HL-60/S4 treated with phorbol 12-myristate 13-acetate at 8.2 ng/mL for 4 days and 3 days (cell line): ENCODE results near the gene MICA.
"Not testable (repeated sequence)": the region's sequence is repeated elsewhere in the genome, so short reads cannot be mapped to it uniquely, and the experiment has no call there.

ENCODE experiments used
- in situ Hi-C: fragments of 300-500 bp; cut with MboI; formaldehyde crosslinking; loops from 2 replicates; pipeline ENCODE4 v1.15.0; 2022; ENCODE audit warnings: low sequenced_read_pairs

MICA gene

DNA sequence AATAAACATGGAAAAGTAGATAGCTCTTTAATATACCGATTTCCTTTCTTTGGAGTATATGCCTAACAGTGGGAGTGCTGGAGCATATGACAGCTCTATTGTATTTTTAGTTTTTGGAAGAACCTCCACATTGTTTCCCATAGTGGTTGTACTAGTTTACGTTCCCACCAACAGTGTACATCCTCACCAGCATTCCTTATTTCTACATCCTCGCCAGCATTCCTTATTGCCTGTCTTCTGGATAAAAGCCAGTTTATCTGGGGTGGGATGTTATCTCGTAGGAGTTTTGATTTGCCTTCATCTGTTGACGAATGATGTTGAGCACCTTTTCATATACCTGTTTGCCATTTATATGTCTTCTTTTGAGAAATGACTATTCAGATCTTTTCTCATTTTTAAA is 2.6 kb downstream of the MICA start:
- in situ Hi-C loops = no loop called here

DNA sequence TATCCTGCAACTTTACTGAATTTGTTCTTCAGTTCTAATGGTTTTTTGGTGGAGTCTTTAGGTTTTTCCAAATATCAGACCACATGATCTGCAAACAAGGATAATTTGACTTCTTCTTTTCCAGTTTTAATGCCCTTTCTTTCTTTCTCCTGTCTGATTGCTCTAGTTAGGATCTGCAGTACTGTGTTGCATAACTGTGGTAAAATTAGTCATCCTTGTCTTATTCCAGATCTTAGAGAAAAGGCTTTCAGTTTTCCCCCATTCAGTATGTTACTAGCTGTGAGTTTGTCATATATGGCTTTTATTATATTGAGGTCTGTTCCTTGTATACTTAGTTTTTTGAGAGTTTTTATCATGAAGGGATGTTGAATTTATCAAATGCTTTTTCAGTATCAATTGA is 4.3 kb downstream of the MICA start:
- in situ Hi-C loops = no loop called here

DNA sequence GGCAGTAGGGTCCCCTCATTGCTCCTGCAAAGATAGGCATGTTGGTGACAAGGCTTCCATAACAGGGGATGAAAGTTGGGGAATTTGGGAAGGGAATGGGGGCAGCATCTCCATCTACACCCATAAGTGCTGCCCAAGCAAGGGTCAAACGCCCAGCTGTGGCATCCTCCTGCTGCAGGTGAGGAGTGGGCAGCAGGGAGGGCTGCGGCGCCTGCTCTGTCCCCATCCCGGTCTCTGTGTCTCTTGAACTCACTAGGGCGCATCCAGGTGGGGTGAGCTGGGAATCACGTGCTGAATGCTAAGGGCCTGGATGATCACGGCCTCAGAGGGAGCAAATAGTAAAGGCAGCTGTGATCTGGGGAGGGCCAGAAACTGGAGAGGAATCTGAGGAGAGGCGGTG is 9.1 kb downstream of the MICA start:
- in situ Hi-C loops = no loop called here

DNA sequence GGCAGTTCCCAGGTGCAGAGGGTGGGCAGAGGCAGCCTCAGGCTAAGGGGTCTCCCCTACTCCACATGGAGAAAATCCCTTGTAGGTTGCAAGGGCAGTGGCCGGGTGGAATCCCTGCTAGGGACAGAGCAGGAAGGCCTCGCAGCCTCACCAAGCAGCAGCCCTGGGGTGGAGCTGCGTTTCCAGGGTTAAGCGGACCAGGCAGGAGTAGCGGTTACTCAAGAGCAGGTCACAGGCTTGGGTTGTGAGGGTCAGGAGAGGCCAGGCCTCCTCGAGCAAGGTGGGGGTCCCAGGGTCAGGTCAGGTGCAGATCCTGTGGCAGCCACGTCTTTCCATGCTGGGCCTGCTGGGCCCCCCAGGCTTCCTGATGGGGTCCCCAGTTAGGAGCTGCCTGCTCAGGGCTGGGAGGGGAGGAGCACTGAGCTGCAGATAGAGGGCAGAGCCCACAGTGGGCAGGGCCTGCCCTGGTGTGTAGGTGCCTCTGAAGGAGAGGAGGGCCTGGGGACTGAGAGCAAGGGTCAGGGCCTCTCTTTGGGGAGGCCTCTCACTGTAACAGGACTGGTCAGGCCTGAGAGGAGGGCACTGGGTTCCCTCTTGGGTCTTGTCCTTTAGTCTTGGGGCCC is 10.9 kb downstream of the MICA start:
- in situ Hi-C loops = not testable (repeated sequence)

DNA sequence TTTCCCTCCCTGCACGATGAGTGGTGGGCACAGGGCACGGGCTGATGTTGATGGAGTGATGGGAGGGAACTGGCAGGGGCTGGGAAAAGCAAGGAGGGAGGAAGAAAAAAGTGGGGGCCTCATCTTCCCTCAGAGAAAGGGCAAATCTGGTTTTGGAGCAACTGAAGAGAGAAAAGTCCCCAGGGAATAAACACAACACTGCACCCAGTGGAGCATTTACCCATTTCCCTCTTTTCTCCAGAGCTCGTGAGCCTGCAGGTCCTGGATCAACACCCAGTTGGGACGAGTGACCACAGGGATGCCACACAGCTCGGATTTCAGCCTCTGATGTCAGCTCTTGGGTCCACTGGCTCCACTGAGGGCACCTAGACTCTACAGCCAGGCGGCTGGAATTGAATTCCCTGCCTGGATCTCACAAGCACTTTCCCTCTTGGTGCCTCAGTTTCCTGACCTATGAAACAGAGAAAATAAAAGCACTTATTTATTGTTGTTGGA is 11.4 kb downstream of the MICA start:
- in situ Hi-C loops = no loop called here

DNA sequence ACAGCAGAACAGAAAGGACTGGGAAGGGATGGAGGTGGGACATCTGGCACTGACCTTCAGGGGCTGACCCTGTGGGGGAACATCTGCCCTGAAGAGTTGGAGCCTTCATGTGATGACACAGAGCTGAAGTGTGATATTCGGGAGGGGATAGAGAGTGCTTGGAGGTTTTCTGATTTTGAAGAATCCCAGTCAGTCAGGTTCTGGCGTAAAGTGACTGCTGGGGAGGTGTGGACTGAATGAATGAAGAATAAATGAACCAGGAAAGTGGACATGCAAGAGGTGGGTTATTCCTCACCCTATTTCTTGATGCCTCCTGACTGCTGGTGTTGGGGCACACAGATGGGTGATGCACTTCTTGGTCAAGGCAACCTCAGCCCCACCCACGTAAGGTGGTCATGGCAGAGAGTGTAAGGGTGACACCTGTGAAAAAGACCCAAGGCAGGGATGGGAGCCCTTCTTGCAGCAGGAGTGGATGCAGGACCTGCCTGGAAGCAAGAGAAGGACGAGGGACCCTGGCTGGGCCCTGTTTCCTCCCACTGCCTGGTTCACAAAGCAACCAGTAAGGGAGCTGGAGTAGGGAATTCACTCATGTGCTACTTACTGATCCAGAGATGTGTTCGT is 13.1 kb downstream of the MICA start:
- in situ Hi-C loops = no loop called here

DNA sequence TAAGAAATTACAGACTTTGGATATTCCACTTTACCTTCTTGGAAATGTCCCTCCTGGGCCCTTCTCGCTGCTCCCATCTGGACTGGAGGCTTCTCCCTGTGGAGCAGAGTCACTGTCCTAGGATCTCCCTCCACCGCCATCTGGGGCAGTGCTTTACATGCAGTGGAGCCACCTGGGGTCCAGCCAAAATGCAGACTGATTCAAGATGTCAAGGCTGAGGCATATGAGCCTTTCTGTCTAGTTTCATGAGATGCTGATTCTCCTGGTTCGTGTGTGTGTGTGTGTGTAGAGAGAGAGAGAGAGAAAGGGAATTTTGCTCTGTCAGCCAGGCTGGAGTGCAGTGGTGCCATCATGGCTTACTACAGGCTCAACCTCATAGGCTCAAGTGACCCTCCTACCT is 14.9 kb downstream of the MICA start:
- in situ Hi-C loops = no loop called here

DNA sequence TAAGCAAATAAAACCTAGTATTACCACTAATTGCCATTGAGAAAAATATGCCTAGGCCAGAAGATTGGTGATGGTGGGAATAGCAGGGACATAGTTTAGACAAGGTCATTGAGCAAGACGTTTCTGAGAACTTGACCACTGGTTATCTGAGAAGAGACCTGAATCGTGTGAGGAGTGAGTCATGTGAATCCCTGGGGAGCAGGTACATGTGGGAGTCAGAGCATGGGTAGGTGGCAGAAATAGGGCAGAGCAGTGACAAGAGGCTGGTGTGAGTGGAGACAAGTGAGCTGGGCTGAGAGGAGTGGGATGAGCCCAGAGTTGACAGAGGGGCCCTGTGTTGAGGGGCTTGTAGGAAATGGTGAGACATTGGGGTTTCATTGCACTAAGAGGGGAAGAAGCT is 16.4 kb downstream of the MICA start:
- in situ Hi-C loops = no loop called here

DNA sequence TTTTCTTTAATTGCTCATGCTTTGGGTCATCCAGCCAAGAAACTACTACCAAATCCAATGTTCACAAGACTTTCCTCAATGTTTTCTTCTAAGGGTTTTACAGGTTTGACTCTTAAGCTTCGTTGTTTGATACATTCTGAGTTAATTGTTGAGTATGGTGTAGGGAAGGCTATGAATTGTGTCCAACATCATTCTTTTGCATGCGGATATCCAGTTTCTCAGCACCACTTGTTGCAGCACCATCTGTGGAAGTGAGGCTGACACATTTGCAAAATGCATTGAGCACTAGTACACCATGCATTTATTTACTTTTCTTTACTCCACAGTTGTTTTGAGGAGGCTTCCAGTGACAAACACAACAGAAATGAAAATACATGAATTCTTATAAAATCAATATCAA is 17.2 kb downstream of the MICA start:
- in situ Hi-C loops = no loop called here

DNA sequence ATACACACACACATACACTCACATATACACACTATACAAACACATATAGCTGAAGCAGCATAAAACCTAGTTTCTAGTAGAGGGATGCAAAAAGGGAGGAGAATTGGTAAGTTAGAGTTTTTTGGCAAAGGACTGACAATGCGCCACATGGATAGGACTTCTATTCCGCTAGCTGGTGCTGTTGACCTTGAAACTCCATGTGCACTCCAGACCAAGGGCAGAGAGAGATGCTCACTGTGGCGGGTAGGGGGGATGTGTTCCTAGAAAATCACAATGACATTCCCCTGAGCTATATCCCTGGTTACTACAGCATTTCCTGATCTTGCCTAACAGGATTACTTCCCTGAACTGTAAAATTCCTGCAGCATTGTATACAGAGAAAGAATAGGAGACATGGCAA is 19.2 kb downstream of the MICA start:
- in situ Hi-C loops = no loop called here

DNA sequence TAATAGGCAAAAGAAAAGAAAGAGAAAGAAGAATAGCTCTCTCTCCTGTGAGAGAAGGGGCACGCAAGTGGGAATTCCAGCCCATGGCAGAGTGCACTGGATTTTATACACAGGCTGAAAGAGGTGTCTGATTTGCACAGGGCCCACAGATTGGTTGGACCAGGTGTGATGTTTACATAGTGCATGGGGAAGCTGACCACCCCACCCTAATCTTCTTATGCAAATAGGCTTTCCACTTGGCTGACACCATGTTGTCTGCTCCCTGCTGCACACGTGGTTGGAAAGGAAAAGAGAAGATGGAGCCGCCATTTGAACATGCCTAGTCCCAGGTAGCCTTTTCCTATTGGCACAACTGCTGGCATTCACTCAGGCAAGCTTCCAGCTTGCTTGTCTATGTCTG is 20.2 kb downstream of the MICA start:
- in situ Hi-C loops = no loop called here

DNA sequence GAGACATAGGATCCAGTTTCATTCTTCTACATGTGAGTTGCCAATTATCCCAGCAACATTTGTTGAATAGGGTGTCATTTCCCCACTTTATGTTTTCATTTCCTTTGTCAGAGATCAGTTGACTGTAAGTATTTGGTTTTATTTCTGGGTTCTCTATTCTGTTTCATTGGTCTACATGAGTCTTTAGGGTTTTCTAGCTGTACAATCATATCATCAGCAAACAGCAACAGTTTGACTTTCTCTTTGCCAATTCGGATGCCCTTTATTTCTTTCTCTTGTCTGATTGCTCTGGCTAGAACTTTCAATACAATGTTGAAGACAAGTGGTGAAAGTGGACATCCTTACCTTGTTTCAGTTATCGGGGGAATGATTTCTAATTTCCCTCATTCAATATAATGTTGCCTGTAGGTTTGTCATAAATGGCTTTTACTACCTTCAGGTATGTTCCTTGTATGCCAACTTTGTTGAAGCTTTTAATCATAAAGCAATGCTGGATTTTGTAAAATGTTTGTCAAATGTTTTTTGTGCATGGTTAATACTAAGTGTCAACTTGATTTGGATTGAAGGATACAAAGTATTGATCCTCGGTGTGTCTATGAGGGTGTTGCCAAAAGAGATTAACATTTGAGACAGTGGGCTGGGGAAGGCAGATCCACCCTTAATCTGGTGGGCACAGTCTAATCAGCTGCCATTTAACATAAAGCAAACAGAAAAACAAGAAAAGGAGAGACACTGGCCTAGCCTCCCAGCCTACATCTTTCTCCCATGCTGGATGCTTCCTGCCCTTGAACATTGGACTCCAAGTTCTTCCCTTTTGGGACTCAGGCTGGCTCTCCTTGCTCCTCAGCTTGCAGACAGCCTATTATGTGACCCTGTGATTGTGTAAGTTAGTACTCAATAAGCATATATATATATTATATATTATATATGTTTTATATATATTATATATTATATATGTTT is 23.3 kb downstream of the MICA start:
- in situ Hi-C loops = no loop called here

DNA sequence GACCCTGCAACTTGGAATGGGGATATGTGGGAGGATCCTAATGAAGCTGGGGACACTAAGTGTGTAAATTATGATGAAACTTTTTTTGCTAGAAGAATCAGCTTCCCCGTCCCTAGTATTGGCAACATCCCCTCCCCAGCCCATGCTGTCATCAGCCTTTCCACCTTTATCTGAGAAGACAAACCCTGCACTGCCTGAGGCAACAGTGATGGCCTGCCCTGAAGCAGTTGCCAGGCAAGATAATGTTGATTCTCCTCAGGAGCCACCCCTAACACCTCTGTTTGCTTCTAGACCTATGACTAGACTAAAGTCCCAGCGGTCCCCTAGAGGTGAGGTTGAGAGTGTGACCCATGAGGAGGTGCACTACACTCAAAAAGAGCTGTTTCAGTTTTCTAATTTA is 27.1 kb downstream of the MICA start:
- in situ Hi-C loops = no loop called here

DNA sequence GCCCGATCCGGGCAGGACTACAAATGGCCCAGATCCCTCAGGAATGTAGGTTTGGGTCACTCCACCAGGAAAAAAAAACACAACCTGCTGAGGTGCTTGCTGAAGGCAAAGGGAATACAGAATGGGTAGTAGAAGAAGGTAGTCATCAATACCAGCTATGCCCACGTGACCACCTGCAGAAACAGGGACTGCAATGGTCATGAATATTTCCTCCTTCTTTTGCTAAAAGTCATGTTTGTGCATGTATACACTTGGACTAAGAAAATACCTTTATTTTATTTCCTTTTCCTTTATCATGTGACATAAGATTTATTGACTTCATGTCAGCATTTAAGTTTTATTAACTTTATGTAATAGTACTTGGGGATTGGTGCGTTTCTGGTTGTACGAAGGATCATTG is 31.7 kb downstream of the MICA start:
- in situ Hi-C loops = not testable (repeated sequence)

DNA sequence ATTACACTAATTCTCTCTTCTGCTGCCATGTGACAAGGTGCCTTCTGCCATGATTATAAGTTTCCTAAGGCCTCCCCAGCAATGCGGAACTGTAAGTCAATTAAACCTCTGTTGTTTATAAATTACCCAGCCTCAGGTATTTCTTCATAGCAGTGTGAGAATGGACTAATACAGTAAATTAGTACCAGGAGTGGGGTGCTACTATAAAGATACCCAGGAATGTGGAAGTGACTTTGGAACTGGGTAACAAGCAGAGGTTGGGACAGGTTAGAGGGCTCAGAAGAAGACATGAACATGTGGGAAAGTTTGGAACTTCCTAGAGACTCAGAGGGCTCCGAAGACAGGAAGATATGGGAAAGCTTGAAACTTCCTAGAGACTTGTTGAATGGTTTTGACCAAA is 34.8 kb downstream of the MICA start:
- in situ Hi-C loops = no loop called here

DNA sequence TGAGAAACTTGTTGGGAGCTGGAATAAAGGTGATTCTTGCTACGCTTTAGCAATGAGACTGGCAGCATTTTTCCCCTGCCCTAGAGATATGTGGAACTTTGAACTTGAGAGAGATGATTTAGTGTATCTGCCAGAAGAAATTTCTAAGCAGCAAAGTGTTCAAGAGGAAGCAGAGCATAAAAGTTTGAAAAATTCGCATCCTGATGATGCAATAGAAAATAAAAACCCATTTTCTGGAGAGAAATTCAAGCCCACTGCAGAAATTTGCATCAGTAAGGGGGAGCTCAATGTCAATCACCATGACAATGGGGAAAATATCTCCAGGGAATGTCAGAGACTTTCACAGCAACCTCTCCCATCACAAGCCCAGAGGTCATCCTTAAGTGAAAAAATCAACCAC is 35.3 kb downstream of the MICA start:
- in situ Hi-C loops = no loop called here

DNA sequence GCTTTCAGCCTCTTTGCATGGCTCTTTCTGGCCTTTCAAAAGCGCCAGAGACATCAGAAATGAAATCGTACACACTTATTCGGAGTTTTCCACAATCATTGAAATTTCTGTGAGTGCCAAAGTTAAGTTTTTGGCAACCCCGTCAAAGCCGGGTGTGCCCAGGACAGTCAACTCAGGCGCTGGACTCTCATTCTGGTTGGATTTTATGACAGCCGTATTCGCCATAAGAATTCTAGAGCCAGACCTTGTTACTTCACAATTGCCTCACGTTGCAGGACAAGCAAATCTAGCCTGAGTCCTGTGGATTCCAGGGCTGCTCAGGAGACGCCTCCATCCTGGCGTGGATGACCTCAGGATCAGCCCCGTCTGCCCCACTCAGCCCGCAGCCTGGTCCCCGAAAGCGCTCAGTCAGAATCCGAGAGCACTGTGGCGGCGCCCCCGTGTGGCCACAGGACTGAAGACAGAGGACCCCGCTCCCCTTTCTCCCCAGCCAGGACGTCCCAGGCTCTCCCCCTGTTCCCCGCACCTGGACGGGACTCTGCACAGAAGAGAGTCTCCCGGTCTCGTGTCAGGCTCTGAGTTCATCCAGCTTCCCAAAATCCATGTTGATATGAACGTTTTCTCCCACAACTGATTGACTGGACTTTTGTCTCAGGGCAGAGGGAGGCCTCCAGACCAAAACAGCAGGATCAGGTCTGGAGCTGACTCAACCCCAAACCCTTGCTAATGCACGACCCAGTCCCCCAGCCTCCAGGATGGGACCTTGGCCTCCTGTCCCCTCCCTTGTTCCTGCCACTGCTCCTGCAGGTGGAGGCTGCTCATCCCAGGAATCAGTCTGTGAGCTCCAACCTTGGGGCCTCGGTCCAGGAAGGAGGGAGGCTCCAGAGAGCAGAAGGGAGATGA is 38.2 kb downstream of the MICA start:
- in situ Hi-C loops = loop anchor here (10.0 kb wide), 1 partner anchor 47 kb away; no protein-coding TSS in a partner anchor

DNA sequence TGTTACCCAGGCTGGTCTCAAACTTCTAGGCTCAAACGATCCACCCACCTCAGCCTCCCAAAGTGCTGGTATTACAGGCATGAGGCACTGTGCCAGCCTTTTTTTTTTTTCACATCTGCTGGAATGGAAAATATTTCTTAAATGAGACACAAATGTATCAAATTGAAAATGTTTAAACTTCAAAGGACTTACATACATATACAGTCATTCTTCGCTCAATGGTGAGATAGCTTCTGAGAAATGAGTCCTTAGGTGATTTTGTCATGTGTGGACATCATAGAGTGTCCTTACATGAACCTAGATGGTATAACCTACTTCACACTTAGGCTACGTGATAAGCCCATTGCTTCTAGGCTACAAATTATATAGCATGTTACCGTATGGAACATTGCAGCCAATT is 43.1 kb downstream of the MICA start:
- in situ Hi-C loops = loop anchor here (10.0 kb wide), 1 partner anchor 52 kb away; no protein-coding TSS in a partner anchor

DNA sequence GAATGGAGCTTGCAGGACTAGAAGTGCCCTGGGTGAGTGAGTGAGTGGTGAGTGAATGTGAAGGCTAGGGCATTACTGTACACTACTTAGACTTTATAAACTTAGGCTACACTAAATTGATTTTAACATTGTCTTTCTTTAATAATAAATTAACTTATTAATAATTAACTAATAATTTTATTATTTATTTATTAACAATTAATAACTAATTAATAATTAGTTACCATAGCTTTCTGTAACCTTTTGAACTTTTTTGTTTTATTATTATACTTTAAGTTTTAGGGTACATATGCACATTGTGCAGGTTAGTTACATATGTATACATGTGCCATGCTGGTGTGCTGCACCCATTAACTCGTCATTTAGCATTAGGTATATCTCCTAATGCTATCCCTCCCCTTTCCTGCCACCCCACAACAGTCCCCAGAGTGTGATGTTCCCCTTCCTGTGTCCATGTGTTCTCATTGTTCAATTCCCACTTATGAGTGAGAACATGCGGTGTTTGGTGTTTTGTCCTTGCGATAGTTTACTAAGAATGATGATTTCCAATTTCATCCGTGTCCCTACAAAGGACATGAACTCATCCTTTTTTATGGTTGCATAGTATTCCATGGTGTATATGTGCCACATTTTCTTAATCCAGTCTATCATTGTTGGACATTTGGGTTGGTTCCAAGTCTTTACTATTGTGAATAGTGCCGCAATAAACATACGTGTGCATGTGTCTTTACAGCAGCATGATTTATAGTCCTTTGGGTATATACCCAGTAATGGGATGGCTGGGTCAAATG is 43.8 kb downstream of the MICA start:
- in situ Hi-C loops = loop anchor here (10.0 kb wide), 1 partner anchor 52 kb away; no protein-coding TSS in a partner anchor

DNA sequence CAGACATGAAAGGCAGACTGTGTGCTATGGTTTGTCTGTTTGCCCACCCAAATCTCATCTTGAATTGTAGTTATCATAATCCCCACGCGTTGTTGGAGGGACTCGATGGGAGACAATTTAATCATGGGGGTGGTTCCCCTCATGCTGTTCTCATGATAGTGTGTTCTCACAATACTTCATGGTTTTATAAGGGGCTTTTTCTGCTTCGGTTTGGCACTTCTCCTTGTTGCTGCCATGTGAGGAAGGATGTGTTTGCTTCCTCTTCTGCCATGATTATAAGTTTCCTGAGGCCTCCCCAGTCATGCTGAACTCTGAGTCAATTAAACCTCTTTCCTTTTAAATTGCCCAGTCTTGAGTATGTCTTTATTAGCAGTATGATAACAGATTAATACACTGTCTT is 47.4 kb downstream of the MICA start:
- in situ Hi-C loops = no loop called here
